ENCODE data around the gene RPTOR. TPM values are rescaled to one million over a fixed set of nuclear protein-coding genes. Genes with fewer than 3 reads are reported as not detected.

RPTOR gene
- total RNA-seq, 1 experiment from 2014 or later, result 58.0 TPM

- in situ Hi-C loops (cut with HindIII; ENCODE audit: low pct_unique_long_range_greater_than_20kb, low sequenced_read_pairs), result no loop called here
- TF ChIP-seq POLR2AphosphoS5 (IDR thresholded peaks at IDR 0.05; ENCODE audit: low read depth, low read length) (no peak), TCF7L2 (IDR thresholded peaks at IDR 0.05; ENCODE audit: low read depth, low read length) (no peak)
Measured at GRCh38 chr17:80608326-80608725, 63.7 kb downstream of the RPTOR start.

DNA sequence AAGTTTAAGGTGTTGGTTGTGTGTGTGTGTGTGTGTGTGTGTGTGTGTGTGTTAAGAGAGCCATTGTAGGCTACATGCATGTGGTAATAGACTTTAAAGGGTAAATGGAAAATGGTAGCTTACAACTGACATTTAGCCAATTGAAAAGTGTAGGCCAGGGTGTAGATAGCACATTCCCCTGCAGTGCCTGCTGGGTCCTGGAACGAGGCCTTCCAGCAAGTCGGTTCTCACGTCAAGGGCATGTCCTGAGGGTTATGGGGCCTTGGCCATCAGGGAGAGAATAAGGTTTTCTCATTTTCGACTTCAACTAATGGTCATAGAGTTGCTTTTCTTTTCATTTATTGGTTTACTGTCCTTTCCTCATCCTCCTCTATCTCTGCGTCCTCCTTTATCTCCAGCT is 65.1 kb downstream of the RPTOR start:
- Histone ChIP-seq H3K4me1 (ENCODE audit: control insufficient read depth, insufficient read depth, low read length) (no peaks in the 10 kb centered on the region), H3K27me3 (ENCODE audit: control insufficient read depth, insufficient read depth, low read length) (no peaks in the 10 kb centered on the region), H3K4me3 (ENCODE audit: low read depth in 2 of 2, low read length in 2 of 2) (no peak overlapping the region), H3K9me3 (ENCODE audit: control insufficient read depth, insufficient read depth, low read depth, low read length) (no peaks in the 10 kb centered on the region), H3K27ac (ENCODE audit: low read length) (no peak overlapping the region), H3K36me3 (ENCODE audit: control insufficient read depth, insufficient read depth, low read length) (no peaks in the 10 kb centered on the region)
- ATAC-seq, result no peak
- ChIA-PET POLR2A (no interaction called here), CTCF (interaction anchor here (0.7 kb wide), 1 partner anchor 11 kb away, joined by 3 read pairs; no protein-coding TSS in a partner anchor)
- intact Hi-C loops (cut with micrococcal nuclease; ENCODE audit: unreplicated experiment), result no loop called here
- no peak for TF ChIP-seq TCF7L2 (IDR thresholded peaks at IDR 0.05; ENCODE audit: low read depth, low read length)
- TF ChIP-seq REST (IDR thresholded peaks at IDR 0.05; ENCODE audit: insufficient read depth in 1 of 2, low read depth in 2 of 2, low read length in 1 of 2), result no peak
- no peak for TF ChIP-seq SIN3A (IDR thresholded peaks at IDR 0.05; ENCODE audit: borderline replicate concordance, insufficient read depth, low read depth, low read length)
- BruUV-seq (replicated peaks), result no TSS peak
- DNase-seq (ENCODE audit: low read depth, low spot score), result no peak
- in situ Hi-C loops (cut with HindIII; ENCODE audit: low pct_unique_long_range_greater_than_20kb, low sequenced_read_pairs), result no loop called here

More at GRCh38 chr17:80608326-80608725, 63.7 kb downstream of the RPTOR start:
- intact Hi-C loops (cut with micrococcal nuclease; ENCODE audit: unreplicated experiment), result no loop called here
- H3K36me3 ChIP-seq (ENCODE audit: control insufficient read depth, insufficient read depth, low read length), result no peaks in the 10 kb centered on the region
- H3K27ac ChIP-seq (ENCODE audit: low read length), result no peak overlapping the region
- ChIA-PET CTCF (no interaction called here), POLR2A (no interaction called here)
- no TSS peak for BruUV-seq (replicated peaks)
- no peak overlapping the region for H3K4me3 ChIP-seq (ENCODE audit: low read depth in 2 of 2, low read length in 2 of 2)
- DNase-seq (ENCODE audit: low read depth, low spot score) (no peak), ATAC-seq (no peak)
- H3K4me1 ChIP-seq (ENCODE audit: control insufficient read depth, insufficient read depth, low read length), result no peaks in the 10 kb centered on the region
- H3K27me3 ChIP-seq (ENCODE audit: control insufficient read depth, insufficient read depth, low read length), result no peaks in the 10 kb centered on the region
- no peaks in the 10 kb centered on the region for H3K9me3 ChIP-seq (ENCODE audit: control insufficient read depth, insufficient read depth, low read depth, low read length)

GRCh38 chr17:80611816-80612215 is 67.2 kb downstream of the RPTOR start:
- Histone ChIP-seq H3K36me3 (ENCODE audit: control insufficient read depth, insufficient read depth, low read length) (no peaks in the 10 kb centered on the region), H3K4me3 (ENCODE audit: low read depth in 2 of 2, low read length in 2 of 2) (no peak overlapping the region), H3K4me1 (ENCODE audit: control insufficient read depth, insufficient read depth, low read length) (no peaks in the 10 kb centered on the region), H3K9me3 (ENCODE audit: control insufficient read depth, insufficient read depth, low read depth, low read length) (no peaks in the 10 kb centered on the region), H3K27ac (ENCODE audit: low read length) (no peak overlapping the region), H3K27me3 (ENCODE audit: control insufficient read depth, insufficient read depth, low read length) (no peaks in the 10 kb centered on the region)
- CTCF ChIA-PET, result no interaction called here
- no peak for DNase-seq (ENCODE audit: low read depth, low spot score)
- POLR2A ChIA-PET, result no interaction called here
- in situ Hi-C loops (cut with HindIII; ENCODE audit: low pct_unique_long_range_greater_than_20kb, low sequenced_read_pairs), result no loop called here
- intact Hi-C loops (cut with micrococcal nuclease; ENCODE audit: unreplicated experiment), result no loop called here
- TF ChIP-seq POLR2AphosphoS5 (IDR thresholded peaks at IDR 0.05; ENCODE audit: low read depth, low read length), result no peak
- no peak for TF ChIP-seq TCF7L2 (IDR thresholded peaks at IDR 0.05; ENCODE audit: low read depth, low read length)
- no peak for ATAC-seq
- no TSS peak for BruUV-seq (replicated peaks)
